HCT116 (cell line): ENCODE data around the gene FAM221A. TPM values are rescaled to one million over a fixed set of nuclear protein-coding genes. Genes with fewer than 3 reads are reported as not detected.

Experiments
- ATAC-seq: fragments of 200-7000 bp; cut with Tn5 transposase; 2 replicates; pipeline ENCODE4 v1.9.1; 2020; ENCODE audit warnings: mild to moderate bottlenecking, moderate library complexity
- BruUV-seq: library from RNA; stranded (reverse); fragments of 400-500 nt; replicated peaks from 2 replicates; lab custom pipeline; 2021; lab: Mats Ljungman, UMichigan
- CTCF ChIA-PET: fragments of 300-600 bp; sonication (Branson Sonifier 250); formaldehyde crosslinking; loops from one replicate; lab custom pipeline; 2021; ENCODE audit warnings: antibody characterized with exemption; lab: Charles Lee
- POLR2A ChIA-PET: fragments of 300-600, 350-600 bp; sonication (Branson Sonifier 250); formaldehyde crosslinking; loops from one replicate; lab custom pipeline; 2021; ENCODE audit warnings: antibody characterized with exemption; lab: Charles Lee
- RAD21 ChIA-PET, 2 experiments: fragments of 300-600 bp; sonication (Branson Sonifier 250); formaldehyde crosslinking; loops; one replicate each; lab custom pipeline; 2023; ENCODE audit warnings: low total read pairs in 2 of 2; ENCODE audit not compliant: uncharacterized antibody in 2 of 2, unreplicated experiment in 2 of 2, low non-redundant PET in 1 of 2; lab: Charles Lee
- DNase-seq: peaks from one replicate; pipeline ENCODE4 v3.0.0-alpha.2; 2010; ENCODE audit warnings: low read depth, low spot score
- H2AFZ ChIP-seq: fragments of 200-600 bp; shearing (Covaris generic), sonication (generic); 2 replicates; pipeline ENCODE4 v1.6.1; 2017; ENCODE audit warnings: low read depth, mixed run types, mixed read lengths, antibody characterized with exemption, low read length; ENCODE audit not compliant: poor library complexity, severe bottlenecking
- H3K27ac ChIP-seq: 2 replicates; pipeline ENCODE4 v1.5.1; 2012; ENCODE audit warnings: low read depth, low read length
- H3K27me3 ChIP-seq: fragments of 200-600 bp; sonication (generic); 2 replicates; pipeline ENCODE4 v1.6.1; 2016; ENCODE audit warnings: mixed run types, low read length, mixed read lengths; ENCODE audit not compliant: insufficient read depth
- H3K36me3 ChIP-seq, 2 experiments: fragments of 200-500 bp in 1 of 2; fragments of 200-600 bp in 1 of 2; sonication (Bioruptor generic) in 1 of 2; sonication (generic) in 1 of 2; 2 replicates each; pipeline versions ENCODE4 v1.5.1 to v1.6.1; 2014 to 2016; ENCODE audit warnings: low read length in 2 of 2, inconsistent platforms in 1 of 2, mixed read lengths in 1 of 2, mixed run types in 1 of 2; ENCODE audit not compliant: insufficient read depth in 2 of 2, control insufficient read depth in 1 of 2
- H3K4me1 ChIP-seq, 2 experiments: fragments of 200-600 bp in 1 of 2; sonication (generic) in 1 of 2; 2 replicates each; pipeline versions ENCODE4 v1.5.1 to v1.6.1; 2012 to 2017; ENCODE audit warnings: low read length in 2 of 2, inconsistent platforms in 1 of 2, mild to moderate bottlenecking in 1 of 2, mixed read lengths in 1 of 2, mixed run types in 1 of 2, moderate library complexity in 1 of 2; ENCODE audit not compliant: insufficient read depth in 2 of 2, control insufficient read depth in 1 of 2
- H3K4me2 ChIP-seq: fragments of 200-600 bp; sonication (generic); 2 replicates; pipeline ENCODE4 v1.6.1; 2017; ENCODE audit warnings: mixed run types, low read length, mixed read lengths
- H3K4me3 ChIP-seq, 2 experiments: fragments of 200-600 bp in 1 of 2; sonication (generic) in 1 of 2; replicated peaks in 1 of 2; 2 replicates each; pipeline ENCODE4 v1.5.1; 2011 to 2016; ENCODE audit warnings: low read length in 2 of 2, control low read depth in 1 of 2, low read depth in 1 of 2, mild to moderate bottlenecking in 1 of 2, mixed read lengths in 1 of 2, mixed run types in 1 of 2
- H3K79me2 ChIP-seq: fragments of 200-600 bp; sonication (generic); 2 replicates; pipeline ENCODE4 v1.6.1; 2017; ENCODE audit warnings: mild to moderate bottlenecking, mixed run types, low read length, moderate library complexity, mixed read lengths; ENCODE audit not compliant: insufficient read depth
- H3K9ac ChIP-seq: fragments of 200-600 bp; sonication (generic); 2 replicates; pipeline ENCODE4 v1.6.1; 2016; ENCODE audit warnings: low read length, mixed read lengths
- H3K9me2 ChIP-seq: fragments of 200-600 bp; sonication (generic), shearing (Covaris generic); 2 replicates; pipeline ENCODE4 v1.6.1; 2017; ENCODE audit warnings: mixed run types, mild to moderate bottlenecking, moderate library complexity; ENCODE audit not compliant: insufficient read depth
- H3K9me3 ChIP-seq, 2 experiments: fragments of 200-500 bp in 1 of 2; fragments of 200-600 bp in 1 of 2; sonication (Bioruptor generic) in 1 of 2; sonication (generic) in 1 of 2; 2 replicates each; pipeline ENCODE4 v1.6.1; 2014 to 2017; ENCODE audit warnings: low read length in 2 of 2, mixed read lengths in 2 of 2, inconsistent platforms in 1 of 2, low read depth in 1 of 2, mild to moderate bottlenecking in 1 of 2, mixed run types in 1 of 2, moderate library complexity in 1 of 2; ENCODE audit not compliant: control insufficient read depth in 1 of 2, insufficient read depth in 1 of 2
- H4K20me1 ChIP-seq: fragments of 200-600 bp; sonication (generic), shearing (Covaris generic); 2 replicates; pipeline ENCODE4 v1.6.1; 2017; ENCODE audit warnings: mixed run types, mild to moderate bottlenecking, moderate library complexity; ENCODE audit not compliant: insufficient read depth
- CBX3 ChIP-seq: IDR thresholded peaks from 2 replicates; pipeline ENCODE4 v1.6.1; 2012; ENCODE audit warnings: low read depth
- ELF1 ChIP-seq: IDR thresholded peaks from 2 replicates; pipeline ENCODE4 v1.6.1; 2012; ENCODE audit warnings: low read depth, borderline replicate concordance
- EZH2 ChIP-seq: fragments of 200-600 bp; sonication (generic); IDR thresholded peaks from 2 replicates; pipeline ENCODE4 v1.6.1; 2017; ENCODE audit warnings: antibody characterized with exemption, mixed run types
- FOSL1 ChIP-seq: IDR thresholded peaks from 2 replicates; pipeline ENCODE4 v1.6.1; 2012; ENCODE audit warnings: low read depth
- POLR2A ChIP-seq: IDR thresholded peaks from 2 replicates; pipeline ENCODE4 v1.7.0; 2011; ENCODE audit warnings: borderline replicate concordance; ENCODE audit not compliant: insufficient read depth, insufficient read length; ENCODE audit errors: extremely low read depth
- YY1 ChIP-seq: IDR thresholded peaks from 2 replicates; pipeline ENCODE4 v1.6.1; 2011; ENCODE audit warnings: low read length, low read depth, moderate library complexity, mild to moderate bottlenecking; ENCODE audit not compliant: insufficient replicate concordance; ENCODE audit errors: extremely low read depth
- ZFX ChIP-seq: fragments of 450-650 bp; IDR thresholded peaks from 2 replicates; pipeline ENCODE4 v1.6.1; 2017
- intact Hi-C: fragments of 100-400 bp; cut with micrococcal nuclease; formaldehyde crosslinking; loops from 2 replicates; pipeline ENCODE4 v1.10.0; 2022
- total RNA-seq: library from RNA; stranded (reverse); gene quantifications from one replicate; pipeline ENCODE4 v1.2.1, GENCODE V29; 2021; ENCODE audit not compliant: unreplicated experiment
- TF ChIP-seq, protein P1 (sequence below): IDR thresholded peaks from 2 replicates; pipeline ENCODE4 v1.6.1; 2012; ENCODE audit warnings: low read depth
- TF ChIP-seq, protein P2 (sequence below): IDR thresholded peaks from 2 replicates; pipeline ENCODE4 v1.6.1; 2012

FAM221A gene
- total RNA-seq, 1 experiment from 2014 or later, result 2.2 TPM

DNA sequence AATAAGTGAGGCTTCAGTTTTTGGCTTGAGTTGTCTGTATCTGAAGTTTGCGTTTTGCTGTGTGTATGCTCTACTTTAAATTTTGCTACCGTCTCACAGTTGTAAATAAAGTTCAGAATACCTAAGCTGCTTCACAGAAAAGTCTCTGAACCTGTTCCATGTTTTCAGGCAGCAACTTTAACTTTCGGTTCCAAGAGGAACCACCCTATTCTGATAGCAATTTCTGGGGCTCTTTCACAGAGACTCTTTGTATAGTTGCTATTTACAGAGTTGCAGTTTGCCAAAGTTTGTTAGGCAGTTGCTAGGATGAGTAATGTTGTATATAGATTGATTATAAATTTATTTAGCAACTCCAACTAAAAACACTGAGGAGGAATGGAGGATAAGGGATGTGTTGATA lies 5.7 kb downstream of the FAM221A start:
- Histone ChIP-seq H3K4me3 (no peak overlapping the region), H3K9me3 (no peaks in the 10 kb centered on the region), H3K36me3 (no peaks in the 10 kb centered on the region), H4K20me1 (no peaks in the 10 kb centered on the region), H3K9me2 (no peaks in the 10 kb centered on the region), H3K4me2 (no peak overlapping the region), H3K79me2 (no peaks in the 10 kb centered on the region), H3K4me1 (peaks cover 0 to 2% of the 10 kb centered on the region in 2 experiments; a peak in 1 of 4 replicates), H3K27ac (no peak overlapping the region), H3K9ac (no peak overlapping the region), H3K27me3 (no peaks in the 10 kb centered on the region), H2AFZ (no peak overlapping the region)
- CTCF ChIA-PET, result interaction anchor here (3.2 kb wide), 1 partner anchor 11 kb away, joined by 18 read pairs; no protein-coding TSS in a partner anchor
- BruUV-seq, result no TSS peak
- ATAC-seq (no peak), DNase-seq (no peak)
- POLR2A ChIA-PET, result no interaction called here
- RAD21 ChIA-PET, result no interaction called here
- no peak for TF ChIP-seq CBX3
- TF ChIP-seq FOSL1, result no peak
- intact Hi-C loops, result no loop called here

DNA sequence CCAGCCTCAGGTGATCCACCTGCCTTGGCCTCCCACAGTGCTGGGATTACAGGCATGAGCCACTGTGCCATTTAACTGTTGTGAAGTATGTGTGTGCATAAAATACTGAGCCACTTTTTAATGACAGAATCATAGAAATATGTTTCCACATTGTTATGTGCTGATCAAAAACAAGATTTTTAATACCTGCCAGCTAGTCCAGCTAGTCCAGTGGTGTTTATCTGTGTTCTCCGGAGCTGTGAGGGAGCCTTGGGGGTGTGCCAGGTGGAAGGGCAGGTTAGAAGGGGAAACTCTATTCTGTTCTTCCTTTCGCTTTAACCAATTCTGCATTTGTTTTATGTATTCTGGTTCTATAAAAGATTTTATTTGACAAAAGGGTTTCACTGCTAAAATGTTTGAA lies 7.0 kb downstream of the FAM221A start:
- no peaks in the 10 kb centered on the region for H3K4me1 ChIP-seq
- H3K27me3 ChIP-seq, result no peaks in the 10 kb centered on the region
- ChIA-PET RAD21 (no interaction called here), POLR2A (no interaction called here), CTCF (interaction anchor here (1.5 to 3.2 kb wide), 2 partner anchors 9 to 414 kb away, joined by 3 to 18 read pairs; no protein-coding TSS in a partner anchor)
- ATAC-seq (no peak), DNase-seq (no peak)
- H2AFZ ChIP-seq, result no peak overlapping the region
- H3K9me2 ChIP-seq, result no peaks in the 10 kb centered on the region
- no peak overlapping the region for H3K9ac ChIP-seq
- H3K4me2 ChIP-seq, result no peak overlapping the region
- H3K27ac ChIP-seq, result no peak overlapping the region
- no peaks in the 10 kb centered on the region for H3K36me3 ChIP-seq
- H3K9me3 ChIP-seq, result no peaks in the 10 kb centered on the region
- TF ChIP-seq EZH2, result no peak
- BruUV-seq, result no TSS peak
- H4K20me1 ChIP-seq, result no peaks in the 10 kb centered on the region
- intact Hi-C loops, result no loop called here
- no peaks in the 10 kb centered on the region for H3K79me2 ChIP-seq
- H3K4me3 ChIP-seq, result no peak overlapping the region

DNA sequence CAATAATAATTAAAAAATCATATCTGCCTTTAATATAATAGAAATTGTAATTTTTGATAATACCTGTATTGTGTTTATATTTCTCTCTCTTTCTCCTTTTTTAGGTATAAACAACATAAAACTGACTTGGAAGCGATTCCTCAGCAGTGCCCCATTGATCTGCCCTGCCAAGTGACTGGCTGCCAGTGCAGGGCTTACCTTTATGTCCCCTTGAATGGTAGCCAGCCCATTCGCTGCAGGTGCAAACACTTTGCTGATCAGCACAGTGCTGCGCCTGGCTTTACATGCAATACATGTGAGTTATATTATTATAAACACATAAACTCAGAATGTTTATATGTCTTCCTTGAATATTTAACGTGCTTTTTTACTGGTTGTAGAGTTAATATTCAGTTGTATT lies 9.2 kb downstream of the FAM221A start:
- Histone ChIP-seq H3K27ac (no peak overlapping the region), H3K79me2 (no peaks in the 10 kb centered on the region), H3K36me3 (no peaks in the 10 kb centered on the region), H3K4me1 (no peaks in the 10 kb centered on the region), H3K4me3 (no peak overlapping the region), H3K4me2 (no peak overlapping the region), H2AFZ (no peak overlapping the region), H4K20me1 (no peaks in the 10 kb centered on the region), H3K9ac (no peak overlapping the region), H3K9me2 (no peaks in the 10 kb centered on the region), H3K9me3 (no peaks in the 10 kb centered on the region), H3K27me3 (no peaks in the 10 kb centered on the region)
- ATAC-seq (no peak), DNase-seq (no peak)
- ChIA-PET CTCF (no interaction called here), POLR2A (no interaction called here), RAD21 (no interaction called here)
- no TSS peak for BruUV-seq
- intact Hi-C loops, result no loop called here
- no peak for TF ChIP-seq YY1
- TF ChIP-seq, protein P1, sequence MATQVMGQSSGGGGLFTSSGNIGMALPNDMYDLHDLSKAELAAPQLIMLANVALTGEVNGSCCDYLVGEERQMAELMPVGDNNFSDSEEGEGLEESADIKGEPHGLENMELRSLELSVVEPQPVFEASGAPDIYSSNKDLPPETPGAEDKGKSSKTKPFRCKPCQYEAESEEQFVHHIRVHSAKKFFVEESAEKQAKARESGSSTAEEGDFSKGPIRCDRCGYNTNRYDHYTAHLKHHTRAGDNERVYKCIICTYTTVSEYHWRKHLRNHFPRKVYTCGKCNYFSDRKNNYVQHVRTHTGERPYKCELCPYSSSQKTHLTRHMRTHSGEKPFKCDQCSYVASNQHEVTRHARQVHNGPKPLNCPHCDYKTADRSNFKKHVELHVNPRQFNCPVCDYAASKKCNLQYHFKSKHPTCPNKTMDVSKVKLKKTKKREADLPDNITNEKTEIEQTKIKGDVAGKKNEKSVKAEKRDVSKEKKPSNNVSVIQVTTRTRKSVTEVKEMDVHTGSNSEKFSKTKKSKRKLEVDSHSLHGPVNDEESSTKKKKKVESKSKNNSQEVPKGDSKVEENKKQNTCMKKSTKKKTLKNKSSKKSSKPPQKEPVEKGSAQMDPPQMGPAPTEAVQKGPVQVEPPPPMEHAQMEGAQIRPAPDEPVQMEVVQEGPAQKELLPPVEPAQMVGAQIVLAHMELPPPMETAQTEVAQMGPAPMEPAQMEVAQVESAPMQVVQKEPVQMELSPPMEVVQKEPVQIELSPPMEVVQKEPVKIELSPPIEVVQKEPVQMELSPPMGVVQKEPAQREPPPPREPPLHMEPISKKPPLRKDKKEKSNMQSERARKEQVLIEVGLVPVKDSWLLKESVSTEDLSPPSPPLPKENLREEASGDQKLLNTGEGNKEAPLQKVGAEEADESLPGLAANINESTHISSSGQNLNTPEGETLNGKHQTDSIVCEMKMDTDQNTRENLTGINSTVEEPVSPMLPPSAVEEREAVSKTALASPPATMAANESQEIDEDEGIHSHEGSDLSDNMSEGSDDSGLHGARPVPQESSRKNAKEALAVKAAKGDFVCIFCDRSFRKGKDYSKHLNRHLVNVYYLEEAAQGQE, result no peak
- no peak for TF ChIP-seq CBX3
- no peak for TF ChIP-seq EZH2
- TF ChIP-seq ZFX, result no peak
- TF ChIP-seq, protein P2, sequence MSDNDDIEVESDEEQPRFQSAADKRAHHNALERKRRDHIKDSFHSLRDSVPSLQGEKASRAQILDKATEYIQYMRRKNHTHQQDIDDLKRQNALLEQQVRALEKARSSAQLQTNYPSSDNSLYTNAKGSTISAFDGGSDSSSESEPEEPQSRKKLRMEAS, result no peak
- TF ChIP-seq POLR2A, result no peak
- no peak for TF ChIP-seq FOSL1
- TF ChIP-seq ELF1, result no peak
